NOMO-1 (cell line): ENCODE measurements around the gene PTPRN2.
"Not testable (repeated sequence)": the region's sequence is repeated elsewhere in the genome, so short reads cannot be mapped to it uniquely, and the experiment has no call there.

ENCODE experiments used
- DNase-seq, 2 experiments: peaks; one replicate each; lab custom pipeline; 2025; ENCODE audit not compliant: unreplicated experiment in 2 of 2; lab: John Stamatoyannopoulos, UW

PTPRN2 gene

DNA sequence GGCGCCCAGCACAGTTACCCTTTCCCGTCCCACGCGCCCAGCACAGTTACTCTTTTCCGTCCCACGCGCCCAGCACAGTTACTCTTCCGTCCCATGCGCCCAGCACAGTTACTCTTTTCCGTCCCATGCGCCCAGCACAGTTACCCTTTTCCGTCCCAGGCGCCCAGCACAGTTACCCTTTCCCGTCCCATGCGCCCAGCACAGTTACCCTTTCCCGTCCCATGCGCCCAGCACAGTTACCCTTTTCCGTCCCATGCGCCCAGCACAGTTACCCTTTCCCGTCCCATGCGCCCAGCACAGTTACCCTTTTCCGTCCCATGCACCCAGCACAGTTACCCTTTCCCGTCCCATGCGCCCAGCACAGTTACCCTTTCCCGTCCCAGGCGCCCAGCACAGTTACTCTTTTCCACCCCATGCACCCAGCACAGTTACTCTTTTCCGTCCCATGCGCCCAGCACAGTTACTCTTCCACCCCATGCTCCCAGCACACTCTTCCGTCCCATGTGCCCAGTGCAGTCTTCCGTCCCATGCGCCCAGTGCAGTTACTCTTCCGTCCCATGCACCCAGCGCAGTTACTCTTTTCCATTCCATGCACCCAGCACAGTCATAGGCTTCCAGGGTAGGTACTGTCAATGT, 853.7 kb downstream of the PTPRN2 start:
- not testable (repeated sequence) for DNase-seq

DNA sequence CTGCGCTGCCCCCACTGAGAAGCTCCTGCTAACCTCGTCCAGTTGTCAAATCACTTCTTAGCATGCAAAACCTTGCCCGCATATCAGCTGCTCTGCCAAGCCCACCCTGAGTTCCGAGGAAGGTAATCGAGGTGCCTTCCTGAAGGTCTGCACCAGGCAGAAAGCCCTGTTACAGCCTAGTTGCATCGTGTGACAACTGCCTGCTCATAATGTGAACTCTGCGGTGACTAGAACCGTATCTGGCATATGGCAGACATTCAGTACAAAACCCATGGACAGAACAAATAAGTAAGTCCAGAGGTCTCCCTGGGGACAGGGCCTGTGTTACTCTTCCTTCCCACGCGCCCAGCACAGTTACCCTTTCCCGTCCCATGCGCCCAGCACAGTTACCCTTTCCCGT, 856.5 kb downstream of the PTPRN2 start:
- no peak for DNase-seq

DNA sequence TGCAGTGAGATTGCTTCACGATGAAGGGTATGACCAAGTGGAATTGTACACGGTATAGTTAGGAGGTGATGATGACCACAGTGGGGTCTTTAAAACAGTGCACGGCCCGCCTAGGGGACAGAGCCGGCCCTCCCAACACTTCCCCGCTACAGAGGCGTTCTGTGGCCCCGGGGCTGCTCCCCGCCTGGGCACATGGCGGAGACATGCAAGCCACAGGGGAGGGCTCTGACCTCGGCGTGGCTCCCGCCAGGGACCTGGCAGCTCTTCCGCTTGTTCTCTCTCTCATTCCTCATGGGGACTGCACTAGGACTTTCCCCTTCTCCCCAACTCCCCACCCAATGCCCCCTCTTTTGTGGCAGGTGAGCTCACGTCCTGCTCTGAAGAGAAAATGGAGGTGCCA, 857.0 kb downstream of the PTPRN2 start:
- no peak for DNase-seq

DNA sequence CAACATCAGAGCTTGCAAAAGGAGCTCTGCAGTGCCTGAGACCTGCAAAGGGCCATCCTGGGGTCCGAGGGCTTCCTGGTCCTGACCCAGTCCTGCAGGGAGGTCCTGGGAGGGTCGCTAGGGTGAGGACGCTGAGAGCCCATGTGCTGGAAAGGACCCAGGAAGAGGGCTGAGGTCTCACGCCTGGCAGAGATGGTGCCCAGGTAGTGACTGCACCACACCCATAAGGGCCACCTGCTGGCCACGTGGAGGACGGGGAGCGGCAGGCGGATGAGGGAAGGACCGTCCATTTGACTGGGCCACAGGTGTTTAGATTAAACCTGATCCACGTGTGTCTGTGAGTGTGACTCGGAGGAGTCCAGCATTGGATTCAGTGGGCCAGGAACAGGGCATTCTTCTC, 858.1 kb downstream of the PTPRN2 start:
- no peak for DNase-seq

DNA sequence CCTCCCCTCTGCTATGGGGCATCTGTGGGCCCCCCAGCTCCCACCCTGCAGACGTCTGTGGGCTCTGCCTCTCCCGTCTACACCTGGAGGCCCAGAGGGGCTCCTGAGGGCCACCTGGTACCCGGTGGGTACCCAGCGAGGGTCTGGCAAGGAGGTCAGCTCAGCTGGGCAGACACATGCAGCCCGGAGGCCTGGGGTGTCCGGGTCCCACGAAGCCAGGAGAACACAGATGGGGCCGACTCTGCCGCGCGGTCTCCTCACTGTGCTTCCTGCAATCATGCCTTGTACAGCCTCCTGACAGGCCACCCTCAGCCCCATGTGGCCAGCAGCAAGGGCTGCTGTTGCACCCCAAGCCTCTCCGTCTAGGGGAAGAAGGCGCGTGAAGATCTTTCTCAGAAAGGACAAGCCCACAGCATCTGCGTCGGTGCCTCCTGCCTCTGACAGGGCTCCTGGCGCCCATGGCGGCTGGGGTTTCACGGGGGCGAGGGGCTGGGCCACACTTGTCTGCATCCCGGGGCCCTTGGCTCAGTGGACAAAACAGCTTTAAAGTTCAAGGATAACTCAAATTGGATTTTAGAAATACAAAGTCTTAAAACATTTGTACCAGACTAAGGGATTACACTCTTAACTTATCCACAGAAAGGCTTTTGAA, 859.5 kb downstream of the PTPRN2 start:
- DNase-seq: no peak

DNA sequence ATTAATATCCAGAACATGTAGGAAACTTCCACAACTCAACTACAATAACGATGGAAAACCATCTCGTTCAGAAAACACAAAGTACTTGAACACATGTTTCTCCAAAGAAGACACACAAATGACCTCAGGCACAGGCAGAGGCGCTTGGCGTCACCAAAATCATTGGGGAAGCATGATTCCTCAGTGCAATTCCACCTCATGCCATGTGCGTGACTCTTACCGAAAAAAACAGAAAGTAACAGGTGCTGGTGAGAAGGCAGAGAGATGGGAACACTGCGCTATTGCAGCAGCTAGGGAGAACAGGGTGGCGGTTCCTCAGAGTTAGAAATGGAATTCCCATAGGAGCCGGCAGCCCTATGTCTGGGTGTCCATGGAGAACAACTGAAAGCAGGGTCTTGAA, 860.9 kb downstream of the PTPRN2 start:
- no peak for DNase-seq

DNA sequence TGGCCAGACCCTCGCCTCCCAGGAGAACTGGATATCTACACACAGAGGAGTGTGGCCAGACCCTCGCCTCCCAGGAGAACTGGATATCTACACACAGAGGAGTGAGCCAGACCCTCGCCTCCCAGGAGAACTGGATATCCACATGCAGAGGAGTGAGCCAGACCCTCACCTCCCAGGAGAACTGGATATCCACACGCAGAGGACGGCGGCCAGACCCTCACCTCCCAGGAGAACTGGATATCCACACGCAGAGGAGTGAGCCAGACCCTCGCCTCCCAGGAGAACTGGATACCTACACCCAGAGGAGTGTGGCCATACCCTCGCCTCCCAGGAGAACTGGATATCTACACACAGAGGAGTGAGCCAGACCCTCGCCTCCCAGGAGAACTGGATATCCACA, 862.3 kb downstream of the PTPRN2 start:
- not testable (repeated sequence) for DNase-seq

DNA sequence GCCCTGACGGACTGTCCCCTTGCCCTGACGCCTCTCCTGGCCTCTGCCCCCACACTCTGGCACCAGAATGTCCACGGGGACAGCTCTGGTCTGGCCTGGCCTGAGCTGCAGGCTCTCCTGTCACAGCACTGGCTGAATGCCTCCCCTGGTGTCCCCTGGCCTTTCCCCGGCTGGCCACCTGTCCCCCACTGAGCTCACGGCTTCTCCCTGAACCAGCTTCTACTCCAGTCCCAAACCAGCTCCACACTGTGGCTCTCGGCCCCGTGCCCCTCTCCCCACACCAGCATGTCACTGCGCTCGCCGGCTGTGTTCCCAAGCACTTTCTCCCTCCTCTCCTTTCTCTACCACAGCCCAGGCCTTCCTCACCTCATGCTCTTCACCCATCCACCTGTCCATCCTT, 864.4 kb downstream of the PTPRN2 start:
- DNase-seq: no peak

DNA sequence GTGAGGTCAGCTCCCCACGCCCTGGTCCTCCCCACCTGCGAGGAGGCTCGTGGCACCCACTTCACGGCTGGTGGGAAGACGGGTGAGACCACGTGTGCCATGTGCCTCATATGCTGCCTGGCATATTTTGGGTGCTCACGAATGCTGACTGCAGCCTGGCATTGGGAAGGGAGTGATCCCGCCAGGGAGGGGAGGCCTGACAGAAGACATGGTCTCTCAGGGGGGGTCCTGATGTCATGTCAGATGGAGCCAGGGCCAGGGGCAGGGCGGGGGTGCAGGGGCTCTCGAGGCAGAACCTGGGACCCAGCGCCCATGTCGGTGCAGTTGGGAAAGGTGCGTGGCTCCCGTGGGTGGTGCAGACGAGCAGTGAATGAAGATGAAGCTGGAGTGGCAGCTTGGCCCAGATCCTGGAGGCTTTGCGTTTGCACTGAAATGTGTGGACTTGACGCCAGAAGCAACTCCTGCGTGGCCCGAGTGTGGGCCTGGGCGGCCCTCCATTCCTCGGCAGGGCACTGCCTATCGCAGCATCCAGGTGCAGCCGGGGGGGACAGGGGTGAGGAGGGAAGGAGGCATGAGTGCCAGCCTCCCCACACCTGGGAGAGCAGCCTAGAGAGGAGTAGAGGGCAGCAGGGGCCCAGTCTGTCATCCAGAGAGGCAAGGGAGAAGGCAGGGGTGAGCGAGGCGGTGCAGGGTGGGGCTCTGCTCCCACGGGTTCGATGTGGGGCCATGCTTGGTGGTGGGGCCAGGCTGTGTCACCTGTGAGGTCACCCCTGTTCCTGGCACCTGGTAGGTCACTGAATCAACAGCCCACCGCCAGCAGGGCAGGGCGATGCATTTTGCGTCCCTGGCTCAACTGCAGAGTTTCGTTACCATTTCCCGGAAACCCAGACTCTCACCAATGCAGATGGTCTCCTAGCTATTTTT, 865.2 kb downstream of the PTPRN2 start:
- no peak for DNase-seq

DNA sequence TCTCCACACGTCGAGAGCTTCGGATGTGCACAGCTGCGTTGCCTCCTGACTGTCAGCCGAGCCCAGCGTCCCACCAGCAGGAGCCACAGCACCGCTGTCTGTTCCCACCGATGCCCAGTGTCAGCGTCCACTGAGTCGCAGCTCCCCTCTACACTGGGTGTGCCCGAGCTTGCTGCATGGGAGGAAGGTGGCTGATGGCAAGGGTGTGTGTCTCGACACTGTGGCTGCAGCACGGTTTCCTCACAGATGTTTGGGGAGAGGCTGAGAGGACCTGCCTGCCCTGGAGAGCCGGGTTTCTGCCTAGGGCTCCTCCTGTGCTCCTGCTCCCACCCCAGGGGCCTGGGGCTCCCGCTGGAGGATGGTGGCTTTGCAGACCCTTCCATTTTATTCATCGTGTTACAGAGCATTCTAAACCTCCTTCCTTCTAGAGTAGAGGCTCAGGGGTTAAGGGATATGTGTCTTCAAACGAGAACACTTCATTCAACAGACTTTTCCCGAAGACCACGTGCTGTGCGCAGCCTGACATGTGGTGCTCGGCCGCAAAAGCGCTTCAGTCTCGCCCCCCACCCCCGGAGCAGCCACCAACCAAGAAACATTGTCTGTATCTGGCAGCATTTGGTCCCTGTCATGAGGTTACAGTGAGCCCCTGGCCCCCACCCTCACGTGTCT, 866.0 kb downstream of the PTPRN2 start:
- no peak for DNase-seq

DNA sequence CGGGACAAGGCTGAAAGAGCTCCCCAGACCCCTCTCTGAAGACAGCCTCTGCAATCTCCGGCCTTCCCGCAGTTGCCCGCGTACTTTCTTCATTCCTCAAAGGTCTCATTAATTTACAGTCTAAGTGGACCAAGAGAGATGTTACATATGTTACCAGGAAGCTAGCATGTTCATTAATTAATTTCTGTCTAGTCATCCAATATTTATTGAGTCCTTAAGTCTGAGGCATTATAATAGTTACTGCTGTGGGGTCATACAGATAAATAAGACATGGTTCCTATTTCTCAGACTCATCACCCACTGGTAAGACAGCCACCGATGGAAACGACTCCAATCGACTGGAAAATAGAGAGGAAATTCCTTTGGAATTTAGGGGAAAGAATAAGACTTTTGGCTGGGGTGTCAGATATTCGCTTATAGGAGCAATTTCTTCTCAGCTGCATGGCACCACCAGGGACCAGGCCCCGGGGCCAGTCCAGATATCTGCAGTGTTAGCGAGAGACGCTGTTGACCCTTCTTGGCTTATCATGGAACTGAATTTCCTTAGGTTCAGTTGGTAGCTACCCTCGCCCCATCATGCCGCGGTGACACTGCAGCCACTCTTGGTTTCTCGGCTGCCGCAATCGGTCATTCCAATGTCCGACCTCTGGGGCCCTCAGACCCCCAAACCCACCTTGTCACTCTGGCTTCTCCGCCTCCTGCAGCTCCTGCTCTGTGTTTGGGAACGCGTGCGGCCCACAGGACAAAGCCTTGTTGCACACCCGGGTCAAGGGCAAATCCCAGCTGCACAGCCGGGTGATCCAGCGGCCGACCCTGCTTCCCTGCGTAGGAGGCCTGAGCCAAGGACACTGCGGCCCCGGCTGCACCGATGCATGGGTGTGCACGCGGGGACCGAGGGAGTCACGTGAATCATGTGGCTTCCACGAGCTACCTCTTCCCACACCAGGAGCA, 867.6 kb downstream of the PTPRN2 start:
- no peak for DNase-seq

DNA sequence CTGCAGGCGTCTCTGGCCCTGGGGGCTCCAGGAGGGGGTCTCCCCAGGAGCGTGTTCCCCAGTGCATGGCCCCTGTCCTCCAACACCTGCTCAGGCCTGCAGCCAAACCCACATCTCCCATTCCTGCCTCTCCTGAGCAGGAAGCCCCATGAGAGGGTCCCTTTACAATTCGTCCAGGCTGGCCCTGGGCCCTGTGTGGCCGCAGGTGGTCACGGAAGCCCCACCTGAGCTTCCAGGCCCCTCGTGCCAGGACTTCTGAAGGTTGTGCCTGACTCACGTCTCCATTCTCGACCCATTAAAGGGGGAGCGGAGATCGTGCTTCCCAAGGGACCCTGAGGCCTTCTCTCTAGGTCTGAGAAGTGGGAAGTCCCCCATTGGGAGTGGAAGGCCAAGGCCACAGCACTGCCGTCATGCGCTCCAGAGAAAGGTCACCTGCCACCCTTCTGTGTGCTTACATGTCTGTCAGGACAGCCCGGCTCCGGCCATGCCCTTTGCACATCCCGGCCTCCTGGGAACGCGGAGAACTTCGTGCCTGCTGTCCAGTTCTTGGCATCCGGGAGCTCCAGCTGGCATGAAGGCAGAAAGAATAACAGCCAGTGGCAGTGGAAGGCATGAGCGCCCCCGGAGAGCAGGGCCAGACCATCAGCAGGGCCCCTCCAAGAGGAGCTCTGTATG, 868.5 kb downstream of the PTPRN2 start:
- no peak for DNase-seq

DNA sequence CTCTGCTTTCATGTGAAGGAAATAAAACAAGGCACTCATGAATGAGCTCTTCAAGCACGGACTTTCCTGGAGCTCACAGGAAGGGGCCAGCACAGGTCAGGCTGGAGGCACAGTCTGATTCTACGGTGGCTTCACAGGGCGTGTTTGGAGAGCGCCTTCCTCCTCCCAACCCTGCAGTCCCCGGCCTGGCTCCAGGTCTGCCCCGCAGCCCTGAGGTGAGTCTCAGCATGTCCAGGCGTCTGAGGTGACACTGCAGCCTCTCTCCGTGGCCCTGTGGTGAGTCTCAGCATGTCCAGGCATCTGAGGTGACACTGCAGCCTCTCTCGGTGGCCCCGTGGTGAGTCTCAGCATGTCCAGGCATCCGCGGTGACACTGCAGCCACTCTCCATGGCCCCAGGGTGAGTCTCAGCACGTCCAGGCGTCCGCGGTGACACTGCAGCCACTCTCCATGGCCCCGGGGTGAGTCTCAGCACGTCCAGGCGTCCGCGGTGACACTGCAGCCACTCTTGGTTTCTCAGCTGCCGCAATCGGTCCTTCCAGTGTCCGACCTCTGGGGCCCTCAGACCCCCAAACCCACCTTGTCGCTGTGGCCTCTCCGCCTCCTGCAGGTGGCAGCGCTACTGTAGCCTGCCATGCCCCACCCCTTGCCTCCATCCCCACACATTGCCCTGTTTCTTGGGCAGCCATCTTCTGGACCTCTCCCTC, 869.2 kb downstream of the PTPRN2 start:
- no peak for DNase-seq

DNA sequence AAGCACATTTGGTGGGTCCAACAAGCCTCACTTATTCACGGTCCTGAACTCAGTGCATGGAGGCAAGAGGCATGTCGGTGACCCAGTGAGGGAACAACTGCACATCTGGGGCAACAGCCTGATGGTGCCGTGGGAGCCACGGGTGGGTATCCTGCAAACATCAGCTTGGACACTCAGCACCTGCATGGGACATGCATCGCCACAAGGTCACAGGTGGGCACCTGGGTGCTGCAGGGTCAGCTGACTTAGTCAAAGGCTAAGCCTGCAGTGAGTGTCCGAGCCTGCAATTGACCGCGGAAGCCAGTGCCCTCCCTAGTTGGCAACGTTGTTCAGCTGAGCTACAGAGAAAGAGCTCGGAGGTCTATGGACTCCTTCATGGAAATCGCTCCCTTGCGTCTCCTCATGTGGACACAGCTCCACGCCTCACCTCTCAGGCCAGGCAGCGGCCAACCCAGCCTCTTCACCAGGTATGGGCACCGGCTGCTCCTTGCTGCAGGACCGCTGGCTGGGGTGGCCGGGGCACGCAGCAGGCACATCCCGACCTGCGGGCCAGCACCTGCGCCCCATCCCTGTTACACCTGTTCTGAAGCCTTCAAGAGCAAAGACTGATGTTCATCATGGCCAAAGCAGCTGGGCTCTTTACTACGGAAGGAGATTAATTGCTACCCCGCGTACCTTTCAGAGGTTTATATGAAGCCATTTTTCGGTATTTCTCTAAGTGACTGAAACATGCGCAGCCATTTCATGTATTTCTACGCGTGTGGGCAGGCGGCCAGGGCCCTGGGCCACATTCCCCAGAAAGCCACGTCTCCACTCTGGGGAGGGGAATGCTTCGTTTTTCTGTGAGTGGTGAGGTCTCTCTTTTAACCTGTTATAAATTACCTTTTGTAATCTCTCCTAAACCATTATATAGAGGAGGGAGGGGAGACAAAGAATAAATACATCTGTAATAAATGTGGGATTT, 870.1 kb downstream of the PTPRN2 start:
- no peak for DNase-seq

DNA sequence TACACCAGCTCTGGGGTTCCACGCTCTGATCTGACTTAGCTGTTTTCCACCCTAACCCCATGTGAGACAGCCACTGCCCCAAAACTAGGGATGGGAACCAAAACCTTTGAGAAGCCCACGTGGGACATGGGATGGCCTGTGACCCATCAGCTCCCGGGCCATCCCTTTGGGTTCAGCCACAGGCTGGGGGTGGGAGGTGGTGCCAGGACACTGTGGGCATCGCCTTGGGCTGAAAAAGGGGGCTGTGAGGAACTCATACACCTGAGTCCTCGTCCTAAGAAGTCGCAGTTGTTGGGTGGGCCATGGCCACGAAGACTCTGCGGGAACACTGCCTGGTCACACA, 871.7 kb downstream of the PTPRN2 start:
- no peak for DNase-seq

DNA sequence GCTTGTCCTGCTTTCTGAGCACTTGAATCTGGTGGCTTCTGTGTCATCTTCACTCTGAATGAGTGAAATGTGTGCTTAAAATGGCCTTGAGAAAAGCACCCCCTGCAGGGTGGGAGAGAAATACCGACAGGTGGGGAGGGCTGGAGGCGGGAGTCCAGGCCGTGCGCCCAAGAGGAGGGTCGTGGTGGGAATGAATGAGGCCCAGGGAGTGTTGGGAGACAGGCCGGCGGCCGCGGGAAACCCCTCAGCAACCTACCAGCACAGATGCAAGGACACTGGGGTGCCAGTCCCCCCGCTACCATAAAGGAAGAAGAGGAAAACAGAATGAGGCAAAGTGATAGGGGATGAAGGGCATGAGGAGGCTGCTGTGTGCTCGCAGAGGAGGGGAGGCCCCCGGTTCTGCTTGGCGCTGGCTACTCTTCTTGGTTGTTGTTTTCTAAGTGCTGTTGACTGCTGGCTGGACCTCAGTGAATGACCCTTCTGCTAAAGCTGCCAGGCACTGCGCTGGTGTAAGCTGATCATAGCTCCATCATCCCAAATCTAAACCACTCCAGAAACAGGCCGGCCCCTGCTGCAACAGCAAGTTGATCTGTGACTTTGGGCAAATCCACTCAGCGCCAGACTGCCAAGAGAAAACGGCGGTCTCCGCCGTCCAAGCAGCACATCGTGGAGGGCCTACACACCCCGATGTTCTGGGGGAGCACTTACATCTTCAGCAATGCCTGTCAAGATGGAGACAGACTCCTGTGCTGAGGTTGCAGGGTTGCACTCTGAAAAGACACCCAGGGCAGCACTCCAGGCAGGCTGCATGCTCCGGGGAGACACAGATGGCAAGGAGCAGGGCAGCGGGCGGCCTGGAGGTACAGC, 872.3 kb downstream of the PTPRN2 start:
- no peak for DNase-seq
